Stimulated activated CD4-positive, alpha-beta T cell treated with anti-CD3 and anti-CD28 coated beads, Interleukin-4, amount 100 ng/mL, for 48 hours (primary cell): ENCODE results near the gene CIZ1.

Experiments used
- DNase-seq, 2 donors: peaks; one replicate each; pipeline ENCODE4 v3.0.0-alpha.2; 2020; ENCODE audit warnings: low read depth in 2 of 2

CIZ1 gene

DNA sequence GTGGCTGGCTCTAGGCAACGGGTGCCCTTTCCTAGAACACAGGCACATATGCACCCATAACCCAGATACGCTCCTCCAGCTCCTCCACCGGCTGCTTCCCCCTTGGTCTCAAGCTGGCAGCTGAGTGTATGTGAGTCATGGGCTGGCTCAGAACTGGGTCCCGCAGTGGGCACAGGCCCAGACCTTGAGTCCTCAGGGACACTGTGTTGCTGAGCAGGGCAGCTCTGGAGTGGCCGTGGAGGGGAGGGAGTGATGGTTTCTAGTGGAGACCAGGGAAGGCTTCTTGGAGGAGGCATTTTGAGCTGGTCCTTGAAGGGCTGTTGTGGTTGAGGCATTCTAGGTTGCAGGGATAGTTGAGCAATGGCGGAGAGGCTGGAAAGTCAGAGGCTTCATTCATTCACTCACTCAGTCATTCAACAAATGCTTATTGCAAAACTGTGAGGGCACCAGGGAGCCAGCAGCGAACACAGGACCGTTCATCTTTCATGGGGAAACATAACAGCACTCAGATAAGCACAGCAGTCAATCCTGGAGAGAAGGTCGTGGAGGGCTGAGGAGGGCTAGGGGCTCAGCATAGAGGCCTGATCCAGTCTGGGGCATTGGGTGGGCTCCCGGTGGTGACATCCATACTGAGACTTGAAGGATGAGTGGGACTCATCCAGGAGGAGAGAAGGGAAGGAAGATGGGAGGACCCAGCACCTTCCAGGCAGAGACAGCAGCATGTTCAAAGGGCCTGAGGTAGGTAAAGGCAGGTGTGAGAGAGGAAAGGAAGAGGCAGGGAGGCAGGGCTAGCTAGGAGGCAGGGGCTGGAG, 29.0 kb downstream of the CIZ1 start:
- DNase-seq: no peak

DNA sequence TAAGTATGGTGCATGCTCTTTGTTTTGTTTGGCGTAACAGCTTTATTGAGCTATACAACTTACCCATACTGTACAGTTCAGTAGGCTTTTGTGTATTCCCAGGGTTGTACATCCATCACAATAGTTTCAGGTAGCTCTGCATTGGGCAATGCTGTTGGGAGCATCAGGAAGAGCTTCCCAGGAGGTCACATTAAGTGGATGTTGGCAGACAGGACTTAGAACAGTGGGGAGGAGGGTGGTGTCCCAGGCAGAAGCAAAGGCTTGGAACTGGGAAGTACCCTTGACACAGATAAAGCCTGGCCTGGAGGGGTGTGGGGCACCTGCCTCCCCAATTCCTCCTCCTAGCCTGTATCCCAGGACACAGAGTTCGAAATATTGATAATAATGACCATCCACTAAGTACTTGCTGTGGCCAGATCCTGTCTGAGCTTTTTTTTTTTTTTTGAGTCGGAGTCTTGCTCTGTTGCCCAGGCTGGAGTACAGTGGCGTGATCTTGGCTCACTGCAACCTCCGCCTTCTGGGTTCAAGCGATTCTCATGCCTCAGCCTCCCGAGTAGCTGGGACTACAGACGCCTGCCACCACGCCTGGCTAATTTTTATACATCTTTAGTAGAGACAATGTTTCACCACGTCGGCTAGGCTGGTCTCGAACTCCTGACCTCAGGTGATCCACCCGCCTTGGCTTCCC, 30.0 kb downstream of the CIZ1 start:
- DNase-seq: no peak

DNA sequence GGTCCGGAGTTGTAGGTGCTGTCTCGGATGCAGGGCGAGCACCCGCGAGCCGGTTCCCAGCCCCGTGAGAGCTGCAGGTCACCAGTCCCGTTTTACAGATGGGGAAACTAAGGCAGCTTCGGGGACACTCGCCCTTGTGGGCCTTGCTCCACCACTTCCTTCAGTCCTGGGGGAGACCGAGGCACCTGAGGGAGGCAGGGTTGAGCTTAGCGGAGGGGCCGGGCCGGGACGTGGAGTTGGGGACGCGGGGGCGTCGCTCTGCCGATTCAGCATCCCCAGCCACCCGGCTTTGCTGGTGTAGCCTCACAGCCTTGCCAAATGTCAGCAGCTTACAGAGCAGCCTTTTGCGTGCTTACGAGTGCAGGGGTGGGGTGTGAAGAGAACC, 30.8 kb downstream of the CIZ1 start:
- peak; percentile 43 to 46 for DNase-seq

DNA sequence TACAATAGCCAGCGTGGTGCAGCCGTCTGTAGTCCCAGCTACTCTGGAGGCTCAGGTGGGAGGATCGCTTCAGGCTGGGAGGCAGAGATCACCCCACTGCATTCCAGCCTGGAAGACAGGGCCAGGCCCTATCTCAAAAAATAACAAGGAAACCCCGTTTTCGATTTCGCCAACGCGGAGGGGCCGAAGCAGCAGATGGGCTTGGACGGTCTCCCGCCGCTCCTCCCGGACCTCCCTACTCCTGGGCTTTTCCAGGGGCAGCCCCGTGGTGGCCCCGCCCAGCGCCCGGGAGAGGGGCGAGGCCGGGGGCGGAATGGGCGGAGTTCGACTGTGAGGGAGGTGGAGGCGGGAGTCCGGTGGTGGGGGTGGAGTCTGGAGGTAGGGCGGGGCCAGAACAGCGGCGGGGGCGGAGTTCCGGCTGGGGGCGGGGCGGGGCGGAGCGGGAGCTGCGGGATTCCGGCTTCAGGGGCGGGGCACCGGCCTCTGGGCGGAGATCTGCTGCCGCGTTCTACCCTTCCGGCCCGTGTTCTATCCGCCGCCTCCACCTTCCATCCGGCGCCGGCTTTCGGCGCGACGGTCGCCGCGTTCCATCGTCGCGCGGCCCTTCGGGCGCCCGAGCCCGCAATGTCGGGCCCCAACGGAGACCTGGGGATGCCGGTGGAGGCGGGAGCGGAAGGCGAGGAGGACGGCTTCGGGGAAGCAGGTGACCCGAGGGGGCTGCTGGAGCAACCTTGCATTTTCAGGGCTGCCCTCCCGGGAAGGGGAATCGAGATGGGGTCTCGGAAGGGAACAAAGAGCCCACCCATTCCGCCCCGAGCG, 31.4 kb downstream of the CIZ1 start, which contains the start of gene BBLN:
Gene BBLN (plus strand): TSS at position 482 of the 819 bp plus-strand sequence. CDS start 143 bp downstream, at position 625.
- DNase-seq: peak; percentile 94 to 96

DNA sequence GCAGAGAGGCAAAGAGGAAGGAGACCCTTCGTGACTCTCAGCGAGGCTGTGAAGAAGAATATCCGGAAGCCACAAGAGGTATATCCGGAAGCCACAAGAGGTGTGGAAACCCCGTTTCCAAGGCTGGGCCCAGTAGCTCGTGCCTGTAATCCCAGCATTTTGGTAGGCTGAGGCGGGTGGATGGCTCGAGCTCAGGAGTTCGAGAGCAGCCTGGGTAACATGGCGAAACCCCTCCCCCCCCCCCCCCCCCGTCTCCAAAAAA, 31.9 kb downstream of the CIZ1 start:
- peak in 1 of 2 donors; percentile 37 for DNase-seq

DNA sequence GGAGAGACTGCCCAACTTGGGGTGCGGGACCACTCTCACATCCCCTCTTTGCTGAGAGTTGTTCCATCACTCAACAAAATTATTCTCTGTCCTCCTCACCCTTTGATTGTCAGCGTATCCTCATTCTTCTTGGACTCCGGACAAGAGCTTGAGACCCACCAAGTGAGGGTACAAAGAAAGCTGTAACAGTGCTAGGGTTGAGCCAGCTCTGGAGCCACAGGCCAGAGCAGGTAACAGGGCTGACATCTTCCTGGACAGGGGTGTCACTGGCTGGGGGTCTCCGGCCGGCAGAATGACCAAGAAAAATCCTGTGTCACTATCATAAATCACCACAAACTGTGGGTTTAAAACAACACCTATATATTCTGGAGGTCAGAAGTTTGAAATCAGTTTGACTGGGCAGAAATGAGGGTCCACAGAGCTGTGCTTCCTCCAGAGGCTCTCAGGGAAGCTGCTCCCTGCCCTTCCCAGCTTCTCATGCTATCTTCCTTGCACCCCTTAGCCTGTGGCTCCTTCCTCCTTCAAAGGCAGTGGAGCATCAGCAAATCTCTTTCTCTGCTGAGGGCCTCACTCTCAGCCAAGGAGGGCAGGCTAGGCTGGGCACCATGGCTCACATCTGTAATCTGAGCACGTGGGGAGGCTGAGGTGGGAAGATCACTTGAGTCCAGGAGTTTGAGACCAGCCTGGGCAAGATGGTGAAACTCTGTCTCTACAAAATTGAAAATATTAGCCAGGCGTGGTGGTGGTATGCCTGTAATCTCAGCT, 35.5 kb downstream of the CIZ1 start:
- DNase-seq: no peak

DNA sequence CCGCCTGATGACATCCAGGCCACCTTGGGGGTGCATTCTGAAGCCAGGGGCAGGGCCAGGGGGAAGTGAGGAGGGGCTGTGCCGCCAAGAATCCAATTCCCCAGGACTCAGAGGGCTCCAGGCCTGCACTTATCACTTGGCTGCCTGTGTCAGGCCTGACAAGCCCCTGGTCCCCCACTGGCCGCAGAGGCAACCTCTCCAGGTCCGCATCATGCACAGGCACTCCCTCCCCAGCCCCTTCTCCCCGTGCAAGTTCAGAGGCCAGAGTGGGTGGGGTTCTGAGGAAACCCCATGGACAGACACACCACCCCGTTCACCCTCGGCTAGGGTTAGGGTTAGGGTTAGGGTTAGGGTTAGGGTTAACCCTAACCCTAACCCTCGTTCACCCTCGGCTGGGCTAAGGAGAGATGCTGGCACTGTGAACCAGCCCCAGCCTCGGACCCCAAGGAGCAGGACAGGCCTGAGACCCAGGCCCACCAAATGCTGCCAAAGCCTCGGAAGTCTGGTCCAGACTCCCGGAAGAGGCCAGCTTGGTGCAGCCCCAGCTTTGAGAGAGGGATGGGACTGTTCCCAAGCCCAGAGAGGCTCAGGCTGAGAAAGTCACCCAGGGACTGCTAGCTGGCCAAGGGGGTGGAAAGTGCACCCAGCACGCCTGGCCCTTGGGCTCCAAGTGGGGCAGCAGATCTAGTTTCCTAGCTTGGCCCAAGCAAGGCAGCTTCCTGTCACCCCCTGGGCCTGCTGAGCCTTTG, 37.3 kb downstream of the CIZ1 start:
- no peak for DNase-seq

DNA sequence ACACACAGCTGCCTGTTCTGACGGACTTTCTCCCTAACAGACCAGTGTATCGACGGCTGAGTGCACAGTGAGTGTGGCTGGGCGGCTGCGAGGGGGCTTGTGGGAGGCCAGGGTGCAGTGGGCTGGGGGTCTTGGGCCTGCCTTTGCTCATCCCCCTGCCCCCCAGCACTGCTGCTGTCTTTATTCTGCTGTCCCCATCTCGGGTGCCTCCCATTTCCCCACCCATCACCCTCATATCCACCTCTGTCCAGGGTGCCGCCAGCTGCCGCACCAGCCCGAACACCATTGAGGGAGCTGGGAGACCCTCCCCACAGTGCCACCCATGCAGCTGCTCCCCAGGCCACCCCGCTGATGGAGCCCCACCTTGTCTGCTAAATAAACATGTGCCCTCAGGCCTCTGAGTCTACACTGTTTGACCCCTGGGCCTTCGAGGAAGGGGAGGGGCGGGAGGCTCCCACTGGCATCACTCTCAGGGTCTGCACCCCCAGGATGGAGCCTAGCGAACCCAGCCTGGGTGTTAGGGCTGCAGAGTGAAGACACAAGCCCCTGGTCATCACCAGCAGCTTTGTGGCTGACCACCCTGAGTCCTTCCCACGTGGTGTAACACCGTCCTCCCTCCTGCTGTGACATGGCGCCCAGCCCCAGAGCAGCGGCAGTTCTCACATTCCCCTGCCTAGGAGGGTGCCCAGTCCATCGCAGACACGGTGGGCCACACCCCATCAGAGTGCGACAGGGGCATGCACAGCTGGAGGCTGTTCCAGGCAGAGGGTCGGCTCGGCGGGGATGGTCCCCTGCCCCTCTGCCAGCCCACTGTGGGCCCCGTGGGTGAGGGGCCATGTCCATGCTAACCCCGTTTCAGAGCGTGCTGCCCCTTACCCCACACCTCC, 38.1 kb downstream of the CIZ1 start:
- DNase-seq: no peak

DNA sequence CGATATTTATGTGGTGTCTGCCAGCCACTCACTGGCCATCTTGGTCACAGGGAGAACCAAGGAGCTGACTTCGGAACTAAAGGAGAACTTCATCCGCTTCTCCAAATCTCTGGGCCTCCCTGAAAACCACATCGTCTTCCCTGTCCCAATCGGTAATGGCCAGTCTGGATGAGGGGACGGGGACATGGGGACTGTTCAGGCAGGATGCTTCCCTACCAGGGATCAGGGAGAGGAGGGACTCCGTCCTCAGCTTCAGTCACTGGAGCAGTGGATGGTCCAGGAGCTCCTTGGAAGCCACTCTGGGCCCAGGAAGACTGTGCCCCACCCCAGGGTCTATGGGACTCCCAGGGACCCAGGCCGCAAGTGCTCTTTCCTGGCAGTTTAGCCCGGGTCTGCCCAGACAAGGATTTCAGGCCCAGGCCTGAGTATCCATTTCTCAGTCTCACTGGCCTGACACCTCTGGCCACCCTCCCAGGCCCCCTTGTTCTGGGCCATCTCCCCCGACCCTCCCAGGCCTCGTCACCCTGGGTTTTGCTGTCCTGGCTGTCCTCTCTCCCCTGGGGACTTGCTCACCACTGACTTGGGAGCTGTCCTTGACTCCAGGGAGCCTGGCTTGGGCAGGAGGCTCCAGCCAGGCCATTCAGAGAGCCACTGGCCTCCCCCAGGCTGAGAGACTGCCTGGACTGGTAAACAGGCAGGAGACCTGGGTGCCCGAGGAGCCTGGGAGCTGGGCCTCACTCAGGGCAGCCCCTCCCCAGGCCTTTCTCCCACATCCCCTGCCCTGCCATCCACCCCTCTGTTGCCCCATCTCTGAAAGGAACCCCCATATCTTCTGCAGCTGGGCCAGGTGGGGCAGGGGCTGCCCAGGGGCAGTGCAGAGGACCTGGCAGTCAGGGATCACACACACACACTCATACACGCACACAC, 39.0 kb downstream of the CIZ1 start:
- no peak for DNase-seq

DNA sequence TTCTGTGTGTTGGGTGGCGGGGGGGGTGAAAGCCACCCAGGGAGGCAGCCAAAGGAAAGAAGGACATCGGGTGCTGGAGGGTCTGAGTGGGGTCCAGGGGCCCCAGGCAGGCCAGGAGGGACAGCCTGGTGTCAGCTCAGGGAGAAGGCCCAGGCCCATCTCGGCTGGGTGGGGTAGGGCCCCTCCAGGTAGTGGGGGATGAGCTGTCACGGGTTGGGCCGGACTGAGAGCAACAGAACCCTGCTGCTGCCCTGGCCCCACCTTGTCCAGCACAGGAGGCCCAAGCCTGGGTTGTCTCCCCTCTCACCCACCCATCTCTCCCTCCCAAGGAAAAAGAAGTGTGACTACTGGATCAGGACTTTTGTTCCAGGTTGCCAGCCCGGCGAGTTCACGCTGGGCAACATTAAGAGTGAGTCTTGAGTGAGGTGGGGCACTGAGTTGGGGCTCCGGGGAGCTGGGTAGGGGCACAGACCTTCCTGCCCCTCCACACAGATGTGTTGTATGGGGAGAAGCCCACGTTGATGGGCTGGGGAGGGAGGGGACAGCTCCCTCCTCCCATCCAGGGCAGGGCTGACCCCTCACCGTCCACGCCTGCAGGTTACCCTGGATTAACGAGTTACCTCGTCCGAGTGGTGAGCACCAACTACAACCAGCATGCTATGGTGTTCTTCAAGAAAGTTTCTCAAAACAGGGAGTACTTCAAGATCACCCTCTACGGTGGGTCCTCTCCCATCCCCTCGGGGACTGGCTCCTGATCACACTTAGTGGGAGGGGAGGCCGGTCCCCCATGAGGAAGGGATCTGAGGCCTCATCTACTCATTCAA, 39.9 kb downstream of the CIZ1 start:
- DNase-seq: no peak

DNA sequence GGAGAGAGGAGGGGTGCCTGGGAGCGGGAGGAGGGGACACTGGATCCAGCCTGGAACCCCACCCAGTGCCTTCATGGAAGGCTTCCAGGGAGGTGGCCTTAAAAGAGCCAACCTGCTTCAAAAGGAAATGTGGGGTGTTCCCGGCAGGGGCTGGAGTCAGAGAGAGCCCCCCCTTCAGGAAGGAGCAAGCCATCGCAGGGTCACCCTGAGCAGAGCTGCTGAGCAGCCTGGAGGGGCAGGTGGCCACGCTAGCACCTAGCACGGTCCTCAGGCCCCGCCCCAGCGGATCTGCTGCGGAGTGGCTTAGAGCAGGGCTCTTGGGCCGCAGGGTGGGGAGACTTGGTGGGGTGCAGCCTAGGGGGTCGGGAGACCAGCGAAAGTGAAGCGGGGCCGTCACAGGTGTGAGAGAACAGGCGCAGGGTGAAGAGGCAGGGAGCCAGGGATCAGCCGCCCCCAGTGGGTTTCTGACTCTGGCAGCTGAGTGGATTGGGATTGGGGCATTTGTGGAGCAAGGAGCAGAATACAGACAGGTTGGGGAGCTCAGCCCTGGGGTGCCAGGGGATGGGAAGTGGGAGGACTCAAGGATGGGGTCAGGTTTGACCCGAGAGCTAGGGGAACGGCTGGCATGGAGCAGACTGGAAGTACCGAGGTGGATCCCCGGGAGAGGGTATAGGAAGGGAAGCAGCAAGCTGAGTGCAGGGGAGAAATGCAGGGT, 40.6 kb downstream of the CIZ1 start:
- no peak for DNase-seq

DNA sequence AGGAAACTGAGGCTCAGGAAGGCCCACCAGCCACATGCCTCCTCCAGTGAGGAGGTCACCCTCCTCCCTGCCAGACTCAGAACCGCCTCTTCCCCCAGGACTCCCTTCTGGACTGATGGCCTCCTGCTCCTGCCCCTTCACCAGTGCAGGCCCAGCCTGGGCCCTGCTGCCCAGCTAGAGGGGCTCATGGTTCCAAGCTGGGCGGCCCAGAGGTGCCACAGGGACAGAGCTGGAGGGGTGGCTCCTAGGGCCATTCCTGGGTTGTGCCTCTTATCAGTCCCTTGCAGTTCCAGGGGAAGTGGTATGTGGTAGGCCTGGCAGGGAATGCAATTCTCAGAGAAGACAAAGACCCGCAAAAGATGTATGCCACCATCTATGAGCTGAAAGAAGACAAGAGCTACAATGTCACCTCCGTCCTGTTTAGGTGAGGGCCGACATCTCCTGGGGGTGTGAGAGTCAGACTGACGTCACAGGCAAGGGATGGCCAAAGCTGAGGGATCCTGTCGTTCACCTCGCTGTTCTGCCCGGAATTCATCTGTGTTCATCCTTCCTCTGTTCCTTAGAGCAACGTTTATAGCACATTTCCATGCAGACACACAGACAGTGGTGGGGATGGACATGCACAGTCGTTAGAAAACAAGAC, 41.3 kb downstream of the CIZ1 start:
- DNase-seq: no peak

DNA sequence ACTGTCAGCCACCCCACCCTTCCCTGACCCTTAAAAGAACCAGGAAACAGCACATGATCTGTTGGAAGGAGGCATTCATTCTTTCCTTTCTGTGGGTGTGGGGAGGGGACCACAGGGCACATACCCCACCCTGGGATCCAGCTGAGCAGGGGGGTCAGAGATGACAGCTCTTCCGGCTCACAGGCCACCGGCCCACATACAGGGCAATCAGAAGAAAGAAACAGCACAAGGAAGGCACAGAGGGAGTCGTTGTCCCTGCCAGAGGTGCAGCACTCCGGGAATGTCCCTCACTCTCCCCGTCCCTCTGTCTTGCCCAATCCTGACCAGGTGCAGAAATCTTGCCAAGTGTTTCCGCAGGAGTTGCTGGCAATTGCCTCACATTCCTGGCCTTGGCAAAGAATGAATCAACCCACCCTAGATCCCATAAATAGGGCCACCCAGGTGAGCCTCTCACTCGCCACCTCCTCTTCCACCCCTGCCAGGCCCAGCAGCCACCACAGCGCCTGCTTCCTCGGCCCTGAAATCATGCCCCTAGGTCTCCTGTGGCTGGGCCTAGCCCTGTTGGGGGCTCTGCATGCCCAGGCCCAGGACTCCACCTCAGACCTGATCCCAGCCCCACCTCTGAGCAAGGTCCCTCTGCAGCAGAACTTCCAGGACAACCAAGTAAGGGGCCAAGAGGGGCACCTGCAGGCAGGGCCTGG, 42.2 kb downstream of the CIZ1 start, which contains the start of gene LCN2:
Gene LCN2 (plus strand): TSS at position 453 of the 701 bp plus-strand sequence. CDS start 73 bp downstream, at position 526.
- no peak for DNase-seq

DNA sequence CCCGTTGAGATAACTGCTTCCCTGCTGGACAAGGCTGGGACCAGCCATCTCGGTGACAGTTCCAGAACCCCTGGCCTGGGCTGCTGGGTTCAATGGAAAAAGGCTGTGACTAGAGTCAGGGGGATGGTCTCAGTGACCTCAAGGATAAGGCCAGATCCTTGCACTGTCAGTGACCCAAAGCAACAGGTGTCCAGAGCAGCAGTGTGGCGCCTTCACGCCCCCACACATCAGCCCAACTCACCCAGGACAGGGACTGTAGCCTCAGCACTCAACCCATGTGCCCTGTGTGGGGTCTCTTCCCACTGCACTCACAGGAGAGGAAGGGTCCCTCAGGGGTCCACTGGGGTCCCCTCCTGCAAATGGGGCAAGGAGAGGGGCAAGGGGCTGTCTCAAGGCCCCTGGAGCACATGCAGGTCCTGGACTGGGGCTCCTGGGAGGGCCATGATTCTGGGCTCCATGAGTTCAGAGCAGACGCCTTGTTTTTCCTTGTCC, 42.8 kb downstream of the CIZ1 start:
- no peak for DNase-seq

DNA sequence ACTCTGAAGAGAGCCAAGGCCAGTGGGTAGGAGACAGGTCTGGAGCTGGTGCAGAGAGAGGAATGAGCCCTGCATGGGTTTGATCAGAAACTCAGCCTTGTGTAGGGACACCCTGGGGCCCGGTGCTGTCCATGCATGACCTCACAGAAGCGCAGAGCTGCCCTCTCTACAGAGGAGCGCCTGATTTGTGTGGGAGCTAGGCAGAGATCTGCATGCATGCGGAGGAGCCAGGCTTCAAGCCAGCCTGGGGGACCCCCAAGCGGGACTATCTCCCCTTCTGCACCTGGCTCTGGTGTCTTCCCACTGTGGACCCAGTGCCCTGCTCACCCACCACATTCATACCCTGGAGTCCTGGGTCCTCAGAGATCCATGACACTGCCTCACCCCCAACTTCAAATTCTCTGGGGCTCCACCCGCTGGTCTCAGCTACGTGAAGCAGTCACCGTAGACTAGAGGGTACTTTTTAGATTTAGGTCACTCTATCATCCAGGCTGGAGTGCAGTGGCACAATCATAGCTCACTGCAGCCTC, 44.7 kb downstream of the CIZ1 start:
- DNase-seq: no peak

DNA sequence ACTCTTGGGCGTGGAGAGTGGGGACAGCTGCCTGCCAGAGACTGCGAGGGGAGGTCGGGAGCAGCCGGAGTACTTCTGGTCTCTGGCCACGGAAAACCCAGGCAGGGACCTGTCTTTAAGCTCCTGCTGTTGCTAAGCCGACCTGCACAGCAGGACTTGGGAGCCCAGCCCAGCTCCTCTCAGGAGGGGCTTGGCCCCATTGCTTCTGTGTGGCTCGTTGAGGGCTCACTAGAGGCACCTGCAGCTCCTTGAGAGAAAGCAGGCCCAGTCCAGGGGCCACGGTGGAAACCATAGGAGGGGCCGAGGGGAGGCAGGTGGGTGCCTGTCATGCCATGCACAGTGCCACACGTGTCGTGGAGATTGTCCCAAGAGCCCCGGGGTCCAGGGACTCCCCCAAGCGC, 45.4 kb downstream of the CIZ1 start:
- DNase-seq: no peak
